Measurements from ENCODE around the gene MCM3AP.

DNA sequence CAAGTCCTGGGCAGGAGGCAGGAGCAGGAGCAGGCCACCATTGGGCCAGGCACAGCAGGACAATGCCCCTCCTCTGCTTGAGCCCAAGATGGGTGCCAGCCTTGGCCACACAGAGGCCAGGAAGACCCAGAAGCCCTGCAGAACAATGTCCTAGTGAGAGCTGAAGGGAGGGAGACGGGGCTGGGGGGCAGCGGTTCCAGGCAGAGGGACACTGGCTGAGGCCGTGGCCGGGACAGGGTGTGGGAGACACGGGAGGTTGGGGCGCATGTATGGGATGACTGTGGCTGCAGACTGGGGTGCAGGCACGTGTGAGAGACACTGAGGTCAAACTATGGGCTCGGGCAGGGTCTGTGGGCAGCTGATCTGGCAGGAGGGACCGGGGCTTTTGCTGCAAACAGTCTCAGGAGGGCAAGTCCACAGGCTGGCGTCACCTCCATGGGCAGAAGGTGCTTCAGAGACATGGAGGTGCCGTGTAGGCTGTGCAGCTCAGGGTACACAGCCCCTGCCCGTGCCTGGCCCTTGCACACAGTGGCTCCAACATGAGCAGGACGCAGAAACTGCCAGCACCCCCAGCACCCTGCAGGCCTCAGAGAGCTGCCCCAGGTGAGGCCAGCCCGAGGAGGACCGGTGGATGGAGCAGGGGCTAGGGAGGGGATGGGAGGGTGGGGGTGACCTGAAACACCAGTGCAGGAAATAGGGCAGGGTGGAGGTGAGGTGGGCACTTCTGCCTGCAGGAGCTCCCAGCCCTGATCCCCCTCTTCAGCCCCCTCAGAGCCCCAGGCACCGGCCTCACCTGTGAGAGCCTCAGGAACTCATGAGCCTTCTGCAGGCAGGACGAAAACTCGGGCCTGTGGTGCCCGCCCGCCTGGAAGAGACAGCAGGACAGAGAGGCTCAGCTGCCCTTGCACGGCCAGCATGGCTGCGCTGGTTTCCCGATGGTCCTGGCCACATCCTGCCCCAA is 76.4 kb downstream of the MCM3AP start:
- TF ChIP-seq, protein P1, sequence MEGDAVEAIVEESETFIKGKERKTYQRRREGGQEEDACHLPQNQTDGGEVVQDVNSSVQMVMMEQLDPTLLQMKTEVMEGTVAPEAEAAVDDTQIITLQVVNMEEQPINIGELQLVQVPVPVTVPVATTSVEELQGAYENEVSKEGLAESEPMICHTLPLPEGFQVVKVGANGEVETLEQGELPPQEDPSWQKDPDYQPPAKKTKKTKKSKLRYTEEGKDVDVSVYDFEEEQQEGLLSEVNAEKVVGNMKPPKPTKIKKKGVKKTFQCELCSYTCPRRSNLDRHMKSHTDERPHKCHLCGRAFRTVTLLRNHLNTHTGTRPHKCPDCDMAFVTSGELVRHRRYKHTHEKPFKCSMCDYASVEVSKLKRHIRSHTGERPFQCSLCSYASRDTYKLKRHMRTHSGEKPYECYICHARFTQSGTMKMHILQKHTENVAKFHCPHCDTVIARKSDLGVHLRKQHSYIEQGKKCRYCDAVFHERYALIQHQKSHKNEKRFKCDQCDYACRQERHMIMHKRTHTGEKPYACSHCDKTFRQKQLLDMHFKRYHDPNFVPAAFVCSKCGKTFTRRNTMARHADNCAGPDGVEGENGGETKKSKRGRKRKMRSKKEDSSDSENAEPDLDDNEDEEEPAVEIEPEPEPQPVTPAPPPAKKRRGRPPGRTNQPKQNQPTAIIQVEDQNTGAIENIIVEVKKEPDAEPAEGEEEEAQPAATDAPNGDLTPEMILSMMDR (IDR thresholded peaks at IDR 0.05; ENCODE audit: insufficient read depth, low read length, poor library complexity, severe bottlenecking), result no peak
- TF ChIP-seq EZH2phosphoT487 (conservative IDR thresholded peaks at IDR 0.05; ENCODE audit: low read length), result no peak

Data from SU-DHL-6 (cell line).